Mesenchymal stem cell (in vitro differentiated cells and primary cell): ENCODE data around the gene CASQ1.

Source experiments
- DNase-seq: peaks from one replicate; pipeline ENCODE4 v3.0.0-alpha.2; 2013
- H2AFZ ChIP-seq: one replicate; pipeline ENCODE4 v1.6.1; 2013; ENCODE audit warnings: low read depth, mild to moderate bottlenecking, control low read depth, inconsistent platforms, low read length, moderate library complexity
- H2AK5ac ChIP-seq: 2 replicates; pipeline ENCODE4 v1.6.1; 2013; ENCODE audit warnings: low read length, moderate library complexity, mild to moderate bottlenecking, inconsistent platforms; ENCODE audit not compliant: severe bottlenecking
- H2BK120ac ChIP-seq: one replicate; pipeline ENCODE4 v1.6.1; 2013; ENCODE audit warnings: low read depth, mild to moderate bottlenecking, inconsistent platforms, low read length, moderate library complexity
- H2BK12ac ChIP-seq, 2 experiments: one replicate each; pipeline ENCODE4 v1.6.1; 2013; ENCODE audit warnings: inconsistent platforms in 2 of 2, low read length in 2 of 2, mild to moderate bottlenecking in 2 of 2, moderate library complexity in 2 of 2, control low read depth in 1 of 2
- H2BK15ac ChIP-seq: one replicate; pipeline ENCODE4 v1.6.1; 2013; ENCODE audit warnings: mild to moderate bottlenecking, low read depth, inconsistent platforms; ENCODE audit not compliant: poor library complexity, severe bottlenecking
- H2BK5ac ChIP-seq: 2 replicates; pipeline ENCODE4 v1.6.1; 2013; ENCODE audit warnings: low read depth, mild to moderate bottlenecking, low read length, control low read depth, inconsistent platforms; ENCODE audit not compliant: poor library complexity, severe bottlenecking
- H3K14ac ChIP-seq, 2 experiments: one replicate each; pipeline ENCODE4 v1.6.1; 2013; ENCODE audit warnings: inconsistent platforms in 2 of 2, low read length in 2 of 2, control low read depth in 1 of 2, mild to moderate bottlenecking in 1 of 2, moderate library complexity in 1 of 2
- H3K18ac ChIP-seq, 2 experiments: one replicate each; pipeline ENCODE4 v1.6.1; 2013; ENCODE audit warnings: inconsistent platforms in 2 of 2, low read length in 2 of 2, control low read depth in 1 of 2, low read depth in 1 of 2, mild to moderate bottlenecking in 1 of 2
- H3K23ac ChIP-seq, 2 experiments: one replicate each; pipeline ENCODE4 v1.6.1; 2013; ENCODE audit warnings: inconsistent platforms in 2 of 2, low read length in 2 of 2, mild to moderate bottlenecking in 2 of 2, moderate library complexity in 2 of 2, control low read depth in 1 of 2
- H3K27ac ChIP-seq: 2 replicates; pipeline ENCODE4 v1.5.1; 2013; ENCODE audit warnings: mild to moderate bottlenecking, moderate library complexity, low read length, control low read depth, inconsistent platforms; ENCODE audit not compliant: poor library complexity, severe bottlenecking
- H3K27me3 ChIP-seq, 2 experiments: 2 replicates each; pipeline versions ENCODE4 v1.6.1 to v1.7.0; 2013; ENCODE audit warnings: low read length in 2 of 2, mild to moderate bottlenecking in 2 of 2, moderate library complexity in 2 of 2, control low read depth in 1 of 2, inconsistent platforms in 1 of 2; ENCODE audit not compliant: control insufficient read depth in 1 of 2, insufficient read depth in 1 of 2
- H3K36me3 ChIP-seq, 2 experiments: 2 replicates each; pipeline versions ENCODE4 v1.6.1 to v1.7.0; 2013; ENCODE audit warnings: low read length in 2 of 2, control low read depth in 1 of 2, inconsistent platforms in 1 of 2, low read depth in 1 of 2, mild to moderate bottlenecking in 1 of 2; ENCODE audit not compliant: insufficient read depth in 2 of 2, control insufficient read depth in 1 of 2
- H3K4ac ChIP-seq, 2 experiments: one replicate each; pipeline ENCODE4 v1.6.1; 2013; ENCODE audit warnings: inconsistent platforms in 2 of 2, low read length in 2 of 2, mild to moderate bottlenecking in 2 of 2, moderate library complexity in 2 of 2, control low read depth in 1 of 2, low read depth in 1 of 2
- H3K4me1 ChIP-seq: 2 replicates; pipeline ENCODE4 v1.6.1; 2013; ENCODE audit warnings: low read depth, low read length, control low read depth; ENCODE audit not compliant: control insufficient read depth, insufficient read depth
- H3K4me2 ChIP-seq: 2 replicates; pipeline ENCODE4 v1.6.1; 2013; ENCODE audit warnings: low read length, mild to moderate bottlenecking, inconsistent platforms; ENCODE audit not compliant: poor library complexity, severe bottlenecking
- H3K4me3 ChIP-seq, 2 experiments: 2 replicates each; pipeline versions ENCODE4 v1.5.1 to v1.7.0; 2013; ENCODE audit warnings: low read length in 2 of 2, mild to moderate bottlenecking in 2 of 2, control low read depth in 1 of 2, low read depth in 1 of 2; ENCODE audit not compliant: insufficient read depth in 1 of 2
- H3K79me1 ChIP-seq: replicated peaks from 2 replicates; pipeline ENCODE4 v1.6.1; 2013; ENCODE audit warnings: mild to moderate bottlenecking, control low read depth, low read length, inconsistent platforms; ENCODE audit not compliant: poor library complexity, severe bottlenecking
- H3K9ac ChIP-seq: 2 replicates; pipeline ENCODE4 v1.7.0; 2013; ENCODE audit warnings: mild to moderate bottlenecking, low read length, moderate library complexity
- H3K9me3 ChIP-seq: 2 replicates; pipeline ENCODE4 v1.7.0; 2013; ENCODE audit warnings: mild to moderate bottlenecking, low read length; ENCODE audit not compliant: control insufficient read depth
- H4K8ac ChIP-seq: one replicate; pipeline ENCODE4 v1.6.1; 2013; ENCODE audit warnings: inconsistent platforms, mild to moderate bottlenecking, low read length, moderate library complexity
- H4K91ac ChIP-seq: one replicate; pipeline ENCODE4 v1.6.1; 2013; ENCODE audit warnings: mild to moderate bottlenecking, low read length, inconsistent platforms
- WGBS: methylation state at CpG from one replicate; pipeline ENCODE4 v1.1.7; 2013; ENCODE audit warnings: mixed read lengths; 5-methylcytosine and 5-hydroxymethylcytosine counted together

Gene CASQ1

DNA sequence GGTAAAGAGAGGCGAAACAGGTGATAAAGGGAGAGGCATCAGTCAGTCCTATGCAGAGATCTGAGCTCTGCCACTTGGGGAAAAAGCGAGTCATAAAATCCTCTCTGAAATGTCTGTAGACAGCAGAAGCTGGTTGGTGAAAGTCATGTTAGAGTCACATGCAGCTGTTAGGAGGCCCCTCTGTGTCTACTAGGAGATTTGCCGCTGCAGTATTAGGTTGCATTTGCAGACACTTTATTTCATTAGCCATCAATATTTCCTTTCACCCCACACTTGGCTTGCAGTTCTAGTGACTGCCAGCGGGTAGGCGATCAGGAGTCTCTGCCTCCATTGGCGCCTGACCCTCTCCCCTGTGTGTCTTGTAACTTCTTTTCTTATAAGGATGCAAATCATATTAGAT lies 22.8 kb upstream of the CASQ1 start:
- Histone ChIP-seq H2AK5ac (no peak overlapping the region), H3K9ac (no peak overlapping the region), H3K27me3 (peaks cover 10 to 28% of the 10 kb centered on the region in 2 experiments), H2BK5ac (no peak overlapping the region), H3K4ac (no peak overlapping the region), H2BK12ac (no peak overlapping the region), H3K4me3 (no peak overlapping the region), H3K18ac (no peak overlapping the region), H2BK120ac (no peak overlapping the region), H3K36me3 (no peaks in the 10 kb centered on the region), H3K4me1 (peaks cover 14% of the 10 kb centered on the region), H4K91ac (no peak overlapping the region), H3K23ac (no peak overlapping the region), H2AFZ (no peak overlapping the region), H3K27ac (no peak overlapping the region), H4K8ac (no peak overlapping the region), H3K4me2 (no peak overlapping the region), H2BK15ac (no peak overlapping the region), H3K9me3 (no peaks in the 10 kb centered on the region), H3K79me1 (no peaks in the 10 kb centered on the region), H3K14ac (no peak overlapping the region)
- DNase-seq: no peak
- WGBS: 82% methylated on average over 6 of the region's 6 CpGs

DNA sequence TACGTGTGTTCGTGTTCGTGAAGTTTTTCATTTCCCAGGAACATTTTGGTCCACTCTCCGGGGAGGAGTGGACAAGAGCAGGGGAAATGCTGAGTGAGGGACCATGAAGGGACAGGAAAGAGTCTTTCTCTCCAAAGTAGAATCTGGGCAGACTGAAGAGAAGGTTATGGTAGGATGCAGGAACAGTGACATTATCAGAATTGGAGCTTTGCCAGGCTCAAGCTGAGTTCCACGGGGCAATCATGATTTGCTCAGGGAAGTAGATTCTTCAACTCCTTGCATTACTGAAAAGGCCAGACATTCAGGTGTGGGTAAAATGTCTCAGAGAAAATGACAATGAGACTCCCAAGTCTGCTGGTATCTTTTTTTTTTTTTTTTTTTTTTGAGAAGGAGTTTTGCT lies 22.4 kb upstream of the CASQ1 start:
- Histone ChIP-seq H3K36me3 (no peaks in the 10 kb centered on the region), H3K9me3 (no peaks in the 10 kb centered on the region), H3K14ac (no peak overlapping the region), H4K8ac (no peak overlapping the region), H2BK12ac (no peak overlapping the region), H3K79me1 (no peaks in the 10 kb centered on the region), H2AK5ac (no peak overlapping the region), H2BK5ac (no peak overlapping the region), H2AFZ (no peak overlapping the region), H3K27ac (no peak overlapping the region), H2BK15ac (no peak overlapping the region), H4K91ac (no peak overlapping the region), H3K27me3 (peaks cover 14 to 33% of the 10 kb centered on the region in 2 experiments), H3K4me2 (no peak overlapping the region), H3K23ac (no peak overlapping the region), H3K4me1 (peaks cover 14% of the 10 kb centered on the region), H2BK120ac (no peak overlapping the region), H3K9ac (no peak overlapping the region), H3K18ac (no peak overlapping the region), H3K4me3 (no peak overlapping the region), H3K4ac (no peak overlapping the region)
- WGBS: 96% methylated on average over 5 of the region's 5 CpGs
- no peak for DNase-seq

DNA sequence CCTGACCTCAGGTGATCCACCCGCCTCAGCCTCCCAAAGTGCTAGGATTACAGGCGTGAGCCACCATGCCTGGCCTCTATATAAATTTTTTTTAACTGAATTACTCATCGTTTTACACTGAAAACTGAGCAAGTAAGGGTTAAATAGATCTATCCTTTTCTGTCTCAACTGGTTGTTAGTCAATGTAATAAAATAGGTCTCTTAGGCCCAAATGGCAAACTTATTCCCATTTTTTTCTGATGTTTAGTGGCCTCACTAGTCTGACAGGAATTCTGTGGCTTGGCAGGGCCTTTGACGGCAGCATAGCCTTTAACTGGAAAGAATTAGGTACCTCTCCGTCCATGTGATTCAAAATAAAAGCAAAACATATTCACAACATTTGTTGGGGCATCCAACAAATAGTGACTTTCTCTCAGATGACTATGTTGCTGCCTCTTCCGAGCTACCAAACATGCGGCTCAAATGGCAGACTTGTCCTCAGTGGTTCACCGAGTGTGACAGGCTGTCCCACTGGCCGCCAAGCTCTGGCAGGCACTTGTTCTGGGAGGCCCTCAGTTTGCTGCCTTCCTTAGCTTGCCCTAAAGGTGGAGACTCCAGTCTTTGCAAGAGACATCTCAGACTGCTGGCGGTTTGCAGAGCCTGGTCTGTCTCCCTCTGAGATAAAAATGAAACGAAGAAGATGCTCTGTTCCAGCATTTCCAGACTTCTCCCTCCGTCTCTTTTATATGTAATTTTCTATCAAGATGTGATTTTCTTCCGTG lies 21.6 kb upstream of the CASQ1 start:
- Histone ChIP-seq H3K14ac (no peak overlapping the region), H3K27me3 (peaks cover 19 to 41% of the 10 kb centered on the region in 2 experiments), H3K18ac (no peak overlapping the region), H3K9me3 (no peaks in the 10 kb centered on the region), H3K23ac (no peak overlapping the region), H2BK5ac (no peak overlapping the region), H3K9ac (peak overlapping the region; percentile 21), H3K27ac (peak overlapping the region; percentile 9), H3K36me3 (no peaks in the 10 kb centered on the region), H2AK5ac (no peak overlapping the region), H3K79me1 (no peaks in the 10 kb centered on the region), H2BK12ac (no peak overlapping the region), H3K4me1 (peaks cover 14% of the 10 kb centered on the region), H4K91ac (no peak overlapping the region), H3K4ac (no peak overlapping the region), H2BK15ac (no peak overlapping the region), H2BK120ac (no peak overlapping the region), H3K4me2 (no peak overlapping the region), H3K4me3 (peak overlapping the region in 1 of 2 experiments; percentile 57), H4K8ac (no peak overlapping the region), H2AFZ (no peak overlapping the region)
- no peak for DNase-seq
- 60% methylated on average over 12 of the region's 13 CpGs for WGBS

DNA sequence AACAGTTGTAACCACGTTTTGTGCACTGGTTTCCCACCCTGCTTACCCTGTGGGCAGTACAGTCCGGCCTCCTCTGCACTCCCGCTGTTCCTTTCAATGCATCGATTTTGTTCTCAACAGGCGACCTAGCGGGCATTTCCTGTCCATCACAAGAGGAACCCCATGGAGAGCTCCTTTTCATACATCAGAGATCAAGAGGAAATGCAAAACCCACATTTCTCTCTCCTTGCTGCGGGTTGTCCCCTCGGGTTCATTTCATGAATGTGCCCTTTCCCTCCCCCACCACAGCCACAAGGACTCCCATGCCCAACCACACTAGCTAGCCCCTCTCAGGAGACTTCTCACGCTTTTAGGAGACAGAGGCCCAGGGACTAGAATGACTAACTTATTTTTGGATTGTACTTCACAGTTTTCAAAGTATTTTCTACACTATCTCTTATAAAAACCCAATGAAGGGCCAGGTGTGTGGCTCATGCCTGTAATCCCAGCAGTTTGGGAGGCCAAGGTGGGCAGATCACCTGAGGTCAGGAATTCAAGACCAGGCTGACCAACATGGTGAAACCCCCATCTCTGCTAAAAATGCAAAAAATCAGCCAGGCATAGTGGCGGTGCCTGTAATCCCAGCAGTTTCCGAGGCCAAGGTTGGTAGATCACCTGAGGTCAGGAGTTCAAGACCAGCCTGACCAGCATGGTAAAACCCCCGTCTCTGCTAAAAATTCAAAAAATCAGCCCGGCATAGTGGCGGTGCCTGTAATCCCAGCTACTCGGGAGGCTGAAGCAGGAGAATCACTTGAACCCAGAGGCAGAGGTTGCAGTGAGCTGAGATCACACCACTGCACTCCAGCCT lies 20.6 kb upstream of the CASQ1 start:
- no peak for DNase-seq
- Histone ChIP-seq H3K4me1 (peaks cover 14% of the 10 kb centered on the region), H2BK120ac (no peak overlapping the region), H3K36me3 (no peaks in the 10 kb centered on the region), H2AFZ (no peak overlapping the region), H3K23ac (no peak overlapping the region), H2BK12ac (no peak overlapping the region), H2BK15ac (no peak overlapping the region), H3K4ac (no peak overlapping the region), H4K8ac (no peak overlapping the region), H3K14ac (no peak overlapping the region), H3K9ac (no peak overlapping the region), H3K4me3 (peak overlapping the region in 1 of 2 experiments; percentile 57), H3K27ac (peak overlapping the region; percentile 13), H2BK5ac (no peak overlapping the region), H3K4me2 (peak overlapping the region; percentile 24), H3K27me3 (peaks cover 28 to 39% of the 10 kb centered on the region in 2 experiments), H2AK5ac (no peak overlapping the region), H4K91ac (no peak overlapping the region), H3K18ac (no peak overlapping the region), H3K9me3 (no peaks in the 10 kb centered on the region), H3K79me1 (no peaks in the 10 kb centered on the region)
- WGBS: 47% methylated on average over 15 of the region's 15 CpGs
